Adipocyte (in vitro differentiated cells): ENCODE measurements around the gene YPEL5.

Source experiments
- DNase-seq: peaks from one replicate; pipeline ENCODE4 v3.0.0-alpha.2; 2015; ENCODE audit warnings: low read depth
- H3K27me3 ChIP-seq: replicated peaks from 2 replicates; pipeline ENCODE4 v1.7.0; 2013; ENCODE audit warnings: mild to moderate bottlenecking, low read length, moderate library complexity; ENCODE audit not compliant: control insufficient read depth, insufficient read depth
- H3K36me3 ChIP-seq: 2 replicates; pipeline ENCODE4 v1.7.0; 2013; ENCODE audit warnings: low read length, mild to moderate bottlenecking, moderate library complexity; ENCODE audit not compliant: control insufficient read depth, insufficient read depth, severe bottlenecking
- H3K4me1 ChIP-seq: 2 replicates; pipeline ENCODE4 v1.7.0; 2013; ENCODE audit warnings: mild to moderate bottlenecking, low read length, moderate library complexity; ENCODE audit not compliant: control insufficient read depth, insufficient read depth
- H3K4me3 ChIP-seq: 2 replicates; pipeline ENCODE4 v1.7.0; 2013; ENCODE audit warnings: mild to moderate bottlenecking, low read length, moderate library complexity
- H3K9ac ChIP-seq: 2 replicates; pipeline ENCODE4 v1.7.0; 2013; ENCODE audit warnings: mild to moderate bottlenecking, low read length, moderate library complexity
- H3K9me3 ChIP-seq: 2 replicates; pipeline ENCODE4 v1.7.0; 2013; ENCODE audit warnings: mild to moderate bottlenecking, low read length, moderate library complexity; ENCODE audit not compliant: control insufficient read depth

Gene YPEL5

GRCh38 chr2:30152385-30152784, 5.6 kb downstream of the YPEL5 start:
- Histone ChIP-seq H3K4me3 (no peak overlapping the region), H3K27me3 (no peaks in the 10 kb centered on the region), H3K9me3 (no peaks in the 10 kb centered on the region), H3K9ac (no peak overlapping the region), H3K36me3 (peaks cover 59% of the 10 kb centered on the region), H3K4me1 (peaks cover 31% of the 10 kb centered on the region)
- DNase-seq: no peak

DNA sequence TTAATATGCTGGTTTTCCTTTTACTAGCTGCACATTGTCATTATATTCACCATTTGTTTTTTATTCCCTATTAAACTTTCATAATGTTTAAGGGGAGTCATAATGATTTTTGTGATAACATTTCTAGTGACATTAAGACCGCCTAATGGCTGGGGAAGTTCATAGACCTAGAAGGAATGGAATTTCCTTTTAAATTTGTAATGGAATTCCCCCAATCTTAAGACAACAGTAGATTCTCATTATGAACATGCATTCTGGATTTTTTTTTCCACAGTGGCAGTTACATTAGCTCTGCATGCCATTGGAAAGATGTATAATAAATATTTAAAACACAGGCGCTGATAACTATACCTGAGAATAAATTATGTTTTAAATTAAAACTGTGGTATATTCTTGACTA, 8.4 kb downstream of the YPEL5 start:
- no peak overlapping the region for H3K4me3 ChIP-seq
- H3K9ac ChIP-seq: no peak overlapping the region
- H3K36me3 ChIP-seq: peaks cover 72% of the 10 kb centered on the region
- DNase-seq: no peak
- H3K9me3 ChIP-seq: no peaks in the 10 kb centered on the region
- H3K27me3 ChIP-seq: no peaks in the 10 kb centered on the region
- peaks cover 8% of the 10 kb centered on the region for H3K4me1 ChIP-seq

- Histone ChIP-seq H3K36me3 (peaks cover 72% of the 10 kb centered on the region), H3K27me3 (no peaks in the 10 kb centered on the region), H3K9me3 (no peaks in the 10 kb centered on the region), H3K4me1 (no peaks in the 10 kb centered on the region), H3K9ac (no peak overlapping the region), H3K4me3 (no peak overlapping the region)
- no peak for DNase-seq
Observed at GRCh38 chr2:30155889-30156658, 9.3 kb downstream of the YPEL5 start.

DNA sequence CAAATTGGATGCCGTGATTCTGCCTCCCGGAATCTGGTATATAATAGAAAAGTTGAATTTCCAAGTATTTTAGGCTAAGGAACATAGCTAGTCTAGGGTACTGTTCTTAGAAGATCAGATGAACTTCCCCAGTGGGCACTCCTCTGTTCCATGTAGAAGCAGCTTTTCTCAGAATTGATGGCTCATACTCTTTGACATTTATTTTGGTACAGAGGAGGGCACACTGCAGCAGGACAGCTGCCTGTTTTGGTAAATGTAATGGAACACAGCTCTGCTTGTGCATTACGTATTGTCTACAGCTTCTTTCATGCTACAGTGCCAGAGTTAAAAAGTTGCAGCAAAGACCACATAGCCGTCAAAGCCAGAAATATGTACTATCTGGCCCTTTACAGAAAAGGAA, 10.8 kb downstream of the YPEL5 start:
- no peaks in the 10 kb centered on the region for H3K27me3 ChIP-seq
- no peak for DNase-seq
- peaks cover 75% of the 10 kb centered on the region for H3K36me3 ChIP-seq
- no peaks in the 10 kb centered on the region for H3K9me3 ChIP-seq
- no peaks in the 10 kb centered on the region for H3K4me1 ChIP-seq
- H3K9ac ChIP-seq: no peak overlapping the region
- no peak overlapping the region for H3K4me3 ChIP-seq

DNA sequence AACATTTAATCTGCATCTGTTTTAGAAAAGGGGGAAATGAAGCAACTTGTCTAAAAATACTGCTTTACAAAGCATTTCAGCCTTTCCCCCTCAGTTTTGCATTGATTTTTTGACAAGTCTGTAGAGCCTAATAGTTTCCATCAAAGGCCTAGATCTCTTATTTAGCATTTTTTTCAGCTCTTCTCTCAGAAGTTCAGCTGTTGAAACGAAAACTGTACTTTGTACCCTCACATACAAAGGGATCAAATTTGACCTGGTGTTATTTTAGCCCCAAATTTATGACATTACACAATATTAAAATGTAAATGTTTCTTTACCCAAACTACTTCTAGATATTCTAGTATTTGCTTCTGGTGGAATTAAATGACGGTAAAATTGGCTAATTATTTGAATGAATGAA, 13.0 kb downstream of the YPEL5 start:
- Histone ChIP-seq H3K36me3 (peaks cover 64% of the 10 kb centered on the region), H3K4me3 (no peak overlapping the region), H3K27me3 (no peaks in the 10 kb centered on the region), H3K9ac (no peak overlapping the region), H3K9me3 (no peaks in the 10 kb centered on the region), H3K4me1 (peaks cover 6% of the 10 kb centered on the region)
- no peak for DNase-seq

DNA sequence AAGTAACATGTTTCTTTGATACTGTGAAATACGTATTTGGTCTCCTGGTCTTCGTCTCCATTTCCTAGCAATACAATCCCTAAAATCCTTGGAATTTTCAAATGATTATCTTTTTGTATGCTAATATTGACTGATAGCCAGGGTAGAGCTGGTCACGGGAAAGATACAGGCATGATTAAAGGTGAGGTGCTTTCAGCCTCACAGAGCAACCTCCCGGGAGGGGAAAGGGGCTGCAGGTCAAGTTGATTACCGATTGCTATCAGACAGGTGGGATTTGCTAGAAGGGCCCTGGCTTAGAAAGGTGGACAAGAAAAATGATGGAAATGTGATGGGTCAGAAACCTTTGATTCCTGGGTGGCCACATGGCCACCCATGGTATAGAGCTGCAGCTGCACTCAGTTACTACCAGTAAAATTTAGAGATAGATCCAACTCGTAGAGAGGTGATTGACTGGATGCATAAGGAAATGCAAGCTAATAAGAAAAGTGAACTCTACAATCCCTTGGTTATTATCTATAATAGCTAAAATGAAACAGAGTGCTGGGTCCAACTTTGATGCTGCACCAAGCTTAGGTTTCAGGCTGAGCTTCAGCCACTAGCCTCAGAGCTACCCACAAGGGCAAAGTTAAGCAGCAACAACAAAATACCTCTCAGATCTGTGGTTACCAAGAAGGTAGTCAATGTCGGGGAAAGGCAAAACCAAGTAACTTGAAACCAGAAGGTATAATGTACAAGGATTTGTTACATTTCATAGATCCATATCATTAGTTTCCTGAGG, 15.3 kb downstream of the YPEL5 start:
- Histone ChIP-seq H3K27me3 (no peaks in the 10 kb centered on the region), H3K4me3 (no peak overlapping the region), H3K4me1 (peaks cover 10% of the 10 kb centered on the region), H3K36me3 (peaks cover 53% of the 10 kb centered on the region), H3K9me3 (no peaks in the 10 kb centered on the region), H3K9ac (no peak overlapping the region)
- DNase-seq: no peak

GRCh38 chr2:30162806-30163205, 16.0 kb downstream of the YPEL5 start:
- Histone ChIP-seq H3K9me3 (no peaks in the 10 kb centered on the region), H3K4me3 (no peak overlapping the region), H3K36me3 (peaks cover 46% of the 10 kb centered on the region), H3K27me3 (no peaks in the 10 kb centered on the region), H3K4me1 (peaks cover 10% of the 10 kb centered on the region), H3K9ac (no peak overlapping the region)
- no peak for DNase-seq

DNA sequence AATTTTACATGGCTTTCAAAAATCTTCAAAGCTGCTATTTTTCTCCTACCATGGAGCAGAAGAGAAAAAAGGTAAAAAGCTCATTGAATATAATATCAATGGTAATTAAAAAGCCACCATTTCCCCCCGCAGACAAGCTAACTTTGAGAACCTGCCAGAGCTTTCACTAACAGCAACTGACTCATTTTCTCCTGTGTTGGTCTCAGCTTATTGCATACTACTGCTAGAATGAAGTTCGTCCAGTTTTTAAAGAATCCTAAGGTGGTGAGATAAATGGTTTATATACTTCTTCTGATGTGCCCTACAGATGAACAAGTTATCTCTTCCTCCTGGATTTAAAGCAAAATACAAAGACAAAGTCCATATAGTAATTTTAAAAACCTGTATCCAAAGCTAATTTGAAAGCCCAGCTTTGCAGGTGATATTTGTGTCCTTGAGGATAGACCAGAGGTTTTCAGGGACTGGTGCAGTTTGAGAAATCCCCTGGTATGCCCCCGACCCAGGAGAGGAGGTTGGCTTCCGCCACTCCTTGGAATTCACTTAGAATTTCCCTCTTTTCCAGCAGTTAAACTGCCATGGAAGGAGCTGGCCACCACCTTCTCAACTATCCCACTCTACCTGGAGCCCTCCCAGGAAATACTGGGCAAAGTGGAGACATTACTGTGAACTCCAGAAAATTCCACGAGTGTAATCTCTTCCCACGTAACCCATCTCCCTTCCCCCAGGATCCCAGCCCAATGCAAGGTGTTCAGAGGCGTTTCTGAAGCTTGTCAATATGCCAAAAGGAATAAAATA, 17.5 kb downstream of the YPEL5 start:
- Histone ChIP-seq H3K36me3 (peaks cover 31% of the 10 kb centered on the region), H3K27me3 (no peaks in the 10 kb centered on the region), H3K4me3 (no peak overlapping the region), H3K9me3 (no peaks in the 10 kb centered on the region), H3K4me1 (peaks cover 10% of the 10 kb centered on the region), H3K9ac (peak overlapping the region; percentile 14)
- no peak for DNase-seq

GRCh38 chr2:30165050-30165520, 18.3 kb downstream of the YPEL5 start:
- H3K36me3 ChIP-seq: peaks cover 23% of the 10 kb centered on the region
- peaks cover 10% of the 10 kb centered on the region for H3K4me1 ChIP-seq
- no peak overlapping the region for H3K4me3 ChIP-seq
- no peaks in the 10 kb centered on the region for H3K27me3 ChIP-seq
- no peaks in the 10 kb centered on the region for H3K9me3 ChIP-seq
- peak; percentile 96 for DNase-seq
- peak overlapping the region; percentile 14 for H3K9ac ChIP-seq

DNA sequence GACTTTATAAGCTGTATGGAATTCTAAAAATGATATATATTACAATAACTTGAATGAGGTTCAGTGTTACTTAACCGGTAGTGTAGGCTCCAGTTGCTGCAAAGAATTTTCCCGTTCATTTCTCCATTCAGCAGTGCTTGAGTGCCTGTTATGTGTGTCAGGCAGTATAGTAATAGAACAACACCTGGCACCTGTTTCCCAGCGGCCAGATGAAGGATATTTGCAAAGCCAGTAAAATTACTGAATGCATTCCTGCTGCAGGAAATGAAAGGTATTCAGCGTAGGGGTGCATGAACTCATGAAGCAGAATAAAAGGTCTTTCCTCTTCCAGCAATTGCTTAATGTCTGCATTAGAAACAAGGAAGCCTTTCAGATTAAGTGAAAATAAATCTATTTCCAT, 18.8 kb downstream of the YPEL5 start:
- Histone ChIP-seq H3K4me1 (peaks cover 10% of the 10 kb centered on the region), H3K27me3 (no peaks in the 10 kb centered on the region), H3K4me3 (no peak overlapping the region), H3K36me3 (peaks cover 18% of the 10 kb centered on the region), H3K9me3 (no peaks in the 10 kb centered on the region), H3K9ac (no peak overlapping the region)
- no peak for DNase-seq

- Histone ChIP-seq H3K4me1 (no peaks in the 10 kb centered on the region), H3K9me3 (no peaks in the 10 kb centered on the region), H3K9ac (no peak overlapping the region), H3K36me3 (no peaks in the 10 kb centered on the region), H3K4me3 (no peak overlapping the region), H3K27me3 (no peaks in the 10 kb centered on the region)
- no peak for DNase-seq
Observed at GRCh38 chr2:30172627-30173026, 25.8 kb downstream of the YPEL5 start.
